Retinal pigment epithelial cell (primary cell): ENCODE data around the gene IPO4.

Source experiments
- DNase-seq: peaks from one replicate; pipeline ENCODE4 v3.0.0-alpha.2; 2010; ENCODE audit warnings: low read depth
- H3K4me3 ChIP-seq: 2 replicates; pipeline ENCODE4 v1.5.1; 2011; ENCODE audit warnings: mild to moderate bottlenecking, low read length, control low read depth, moderate library complexity
- TF ChIP-seq, protein P1 (sequence below): conservative IDR thresholded peaks from 2 replicates; pipeline ENCODE4 v1.5.1; 2011; ENCODE audit warnings: low read depth, low read length, control low read depth, inconsistent platforms

IPO4 gene

DNA sequence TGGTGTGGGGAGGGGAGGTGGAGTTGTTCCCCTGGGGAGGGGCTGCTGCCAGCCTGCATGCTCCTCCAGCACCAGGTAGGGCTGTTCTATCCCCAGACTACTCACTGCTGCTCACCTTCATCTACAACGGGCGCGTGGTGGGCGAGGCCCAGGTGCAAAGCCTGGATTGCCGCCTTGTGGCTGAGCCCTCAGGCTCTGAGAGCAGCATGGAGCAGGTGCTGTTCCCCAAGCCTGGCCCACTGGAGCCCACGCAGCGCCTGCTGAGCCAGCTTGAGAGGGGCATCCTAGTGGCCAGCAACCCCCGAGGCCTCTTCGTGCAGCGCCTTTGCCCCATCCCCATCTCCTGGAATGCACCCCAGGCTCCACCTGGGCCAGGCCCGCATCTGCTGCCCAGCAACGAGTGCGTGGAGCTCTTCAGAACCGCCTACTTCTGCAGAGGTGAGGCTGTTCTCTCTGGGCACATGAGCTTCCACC, 24.1 kb downstream of the IPO4 start:
- no peak overlapping the region for H3K4me3 ChIP-seq
- TF ChIP-seq, protein P1, sequence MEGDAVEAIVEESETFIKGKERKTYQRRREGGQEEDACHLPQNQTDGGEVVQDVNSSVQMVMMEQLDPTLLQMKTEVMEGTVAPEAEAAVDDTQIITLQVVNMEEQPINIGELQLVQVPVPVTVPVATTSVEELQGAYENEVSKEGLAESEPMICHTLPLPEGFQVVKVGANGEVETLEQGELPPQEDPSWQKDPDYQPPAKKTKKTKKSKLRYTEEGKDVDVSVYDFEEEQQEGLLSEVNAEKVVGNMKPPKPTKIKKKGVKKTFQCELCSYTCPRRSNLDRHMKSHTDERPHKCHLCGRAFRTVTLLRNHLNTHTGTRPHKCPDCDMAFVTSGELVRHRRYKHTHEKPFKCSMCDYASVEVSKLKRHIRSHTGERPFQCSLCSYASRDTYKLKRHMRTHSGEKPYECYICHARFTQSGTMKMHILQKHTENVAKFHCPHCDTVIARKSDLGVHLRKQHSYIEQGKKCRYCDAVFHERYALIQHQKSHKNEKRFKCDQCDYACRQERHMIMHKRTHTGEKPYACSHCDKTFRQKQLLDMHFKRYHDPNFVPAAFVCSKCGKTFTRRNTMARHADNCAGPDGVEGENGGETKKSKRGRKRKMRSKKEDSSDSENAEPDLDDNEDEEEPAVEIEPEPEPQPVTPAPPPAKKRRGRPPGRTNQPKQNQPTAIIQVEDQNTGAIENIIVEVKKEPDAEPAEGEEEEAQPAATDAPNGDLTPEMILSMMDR = no peak
- DNase-seq = no peak

DNA sequence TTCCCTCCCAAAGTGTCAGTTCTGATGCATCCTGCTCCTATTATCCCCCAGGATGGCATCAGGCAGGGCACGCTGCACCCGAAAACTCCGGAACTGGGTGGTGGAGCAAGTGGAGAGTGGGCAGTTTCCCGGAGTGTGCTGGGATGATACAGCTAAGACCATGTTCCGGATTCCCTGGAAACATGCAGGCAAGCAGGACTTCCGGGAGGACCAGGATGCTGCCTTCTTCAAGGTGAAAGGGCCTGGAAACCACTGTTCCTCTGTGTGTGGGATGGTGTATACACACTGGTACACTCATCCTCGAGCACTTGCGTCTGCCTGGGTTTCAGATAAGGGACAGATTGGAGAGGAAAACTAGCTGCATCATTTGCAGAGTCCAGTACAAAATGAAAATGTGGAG, 26.5 kb downstream of the IPO4 start:
- no peak for DNase-seq
- peak overlapping the region; percentile 88 for H3K4me3 ChIP-seq
- TF ChIP-seq, protein P1 = no peak

- TF ChIP-seq, protein P1 = peak; percentile 85
- H3K4me3 ChIP-seq = peak within 1 kb of the TSS; percentile 88
- peak; percentile 72 for DNase-seq
Observed at GRCh38 chr14:24160850-24161804, 27.5 kb downstream of the IPO4 start, which contains the start of gene IRF9. IRF9 (plus strand) TSS chr14:24161265; CDS start chr14:24162145, 880 bp downstream.

- H3K4me3 ChIP-seq = no peak overlapping the region
- no peak for DNase-seq
- TF ChIP-seq, protein P1 = no peak
Observed at GRCh38 chr14:24160499-24160849, 28.1 kb downstream of the IPO4 start.

GRCh38 chr14:24159777-24160498, 28.7 kb downstream of the IPO4 start:
- H3K4me3 ChIP-seq = no peak overlapping the region
- TF ChIP-seq, protein P1 = no peak
- no peak for DNase-seq

- no peak overlapping the region for H3K4me3 ChIP-seq
- TF ChIP-seq, protein P1 = no peak
- DNase-seq = no peak
Observed at GRCh38 chr14:24157331-24157730, 31.3 kb downstream of the IPO4 start.
